Measurements from ENCODE around the gene UBLCP1. TPM values are rescaled to one million over a fixed set of nuclear protein-coding genes. Genes with fewer than 3 reads are reported as not detected.
A peak's percentile ranks its signal among the peaks of the same experiment; 100 is the strongest.

The UBLCP1 gene, protein sequence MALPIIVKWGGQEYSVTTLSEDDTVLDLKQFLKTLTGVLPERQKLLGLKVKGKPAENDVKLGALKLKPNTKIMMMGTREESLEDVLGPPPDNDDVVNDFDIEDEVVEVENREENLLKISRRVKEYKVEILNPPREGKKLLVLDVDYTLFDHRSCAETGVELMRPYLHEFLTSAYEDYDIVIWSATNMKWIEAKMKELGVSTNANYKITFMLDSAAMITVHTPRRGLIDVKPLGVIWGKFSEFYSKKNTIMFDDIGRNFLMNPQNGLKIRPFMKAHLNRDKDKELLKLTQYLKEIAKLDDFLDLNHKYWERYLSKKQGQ
- total RNA-seq: 10 to 100 TPM; 14.9 to 21.1 (median 19.3) TPM

DNA sequence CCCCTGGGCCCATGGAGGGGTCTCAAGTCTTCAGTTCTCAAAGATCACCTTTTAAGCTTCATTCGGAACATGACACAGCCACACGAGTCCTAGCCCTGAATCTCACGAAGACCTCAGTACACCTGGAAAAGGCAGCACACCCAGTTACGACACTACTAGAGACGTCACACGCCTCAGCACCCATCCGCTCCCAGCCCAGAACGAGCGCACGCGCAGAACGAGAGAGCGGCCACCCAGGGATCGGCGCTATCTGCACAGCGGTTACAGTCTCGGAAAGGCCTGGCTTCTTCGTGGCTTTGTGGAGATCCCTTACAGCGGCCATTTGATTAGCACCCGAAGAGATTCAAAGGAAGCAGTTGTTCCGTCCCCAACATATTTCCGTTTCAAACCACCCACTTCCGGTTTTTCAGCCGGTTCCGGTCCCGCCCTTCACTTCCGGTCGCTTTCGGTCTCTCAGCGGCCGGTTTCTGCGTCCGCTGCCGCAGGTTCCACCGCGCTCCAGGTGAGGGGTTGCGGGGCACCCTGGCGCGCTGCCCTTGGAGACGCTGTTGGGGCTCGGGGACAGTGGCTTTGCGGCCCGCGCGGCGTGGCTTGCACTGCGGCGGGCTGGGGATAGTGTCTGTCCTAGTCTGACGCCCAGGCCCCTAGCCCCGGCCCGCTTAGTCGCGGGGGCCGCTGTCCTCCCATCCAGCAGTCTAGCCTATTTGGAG is at the start of gene UBLCP1:
UBLCP1 (plus strand) TSS at position 432 of the 710 bp plus-strand sequence. CDS start 5,626 bp downstream, outside the sequence.
- H3K4me1 ChIP-seq: peaks cover 0 to 15% of the 10 kb centered on the region in 2 donors
- 0 to 1% methylated on average over 17 to 33 of the region's 54 CpGs for WGBS, 2 donors
- no peaks in the 10 kb centered on the region for H3K36me3 ChIP-seq
- no peaks in the 10 kb centered on the region for H3K9me3 ChIP-seq
- peak; percentile 78 to 81 for DNase-seq
- H3K27me3 ChIP-seq: no peaks in the 10 kb centered on the region
- peak within 1 kb of the TSS; percentile 75 to 91 (median 75) for H3K27ac ChIP-seq
- intact Hi-C loops (cut with DNase I): loop anchor here (5.0 kb wide), 1 partner anchor 106 kb away; no protein-coding TSS in a partner anchor
- peak in 1 of 2 donors; percentile 67 for TF ChIP-seq POLR2A (IDR thresholded peaks at IDR 0.05)
- TF ChIP-seq, protein P1, sequence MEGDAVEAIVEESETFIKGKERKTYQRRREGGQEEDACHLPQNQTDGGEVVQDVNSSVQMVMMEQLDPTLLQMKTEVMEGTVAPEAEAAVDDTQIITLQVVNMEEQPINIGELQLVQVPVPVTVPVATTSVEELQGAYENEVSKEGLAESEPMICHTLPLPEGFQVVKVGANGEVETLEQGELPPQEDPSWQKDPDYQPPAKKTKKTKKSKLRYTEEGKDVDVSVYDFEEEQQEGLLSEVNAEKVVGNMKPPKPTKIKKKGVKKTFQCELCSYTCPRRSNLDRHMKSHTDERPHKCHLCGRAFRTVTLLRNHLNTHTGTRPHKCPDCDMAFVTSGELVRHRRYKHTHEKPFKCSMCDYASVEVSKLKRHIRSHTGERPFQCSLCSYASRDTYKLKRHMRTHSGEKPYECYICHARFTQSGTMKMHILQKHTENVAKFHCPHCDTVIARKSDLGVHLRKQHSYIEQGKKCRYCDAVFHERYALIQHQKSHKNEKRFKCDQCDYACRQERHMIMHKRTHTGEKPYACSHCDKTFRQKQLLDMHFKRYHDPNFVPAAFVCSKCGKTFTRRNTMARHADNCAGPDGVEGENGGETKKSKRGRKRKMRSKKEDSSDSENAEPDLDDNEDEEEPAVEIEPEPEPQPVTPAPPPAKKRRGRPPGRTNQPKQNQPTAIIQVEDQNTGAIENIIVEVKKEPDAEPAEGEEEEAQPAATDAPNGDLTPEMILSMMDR (IDR thresholded peaks at IDR 0.05): no peak
- peak within 1 kb of the TSS; percentile 72 to 98 (median 80) for H3K4me3 ChIP-seq (replicated peaks in 1 of 3)

DNA sequence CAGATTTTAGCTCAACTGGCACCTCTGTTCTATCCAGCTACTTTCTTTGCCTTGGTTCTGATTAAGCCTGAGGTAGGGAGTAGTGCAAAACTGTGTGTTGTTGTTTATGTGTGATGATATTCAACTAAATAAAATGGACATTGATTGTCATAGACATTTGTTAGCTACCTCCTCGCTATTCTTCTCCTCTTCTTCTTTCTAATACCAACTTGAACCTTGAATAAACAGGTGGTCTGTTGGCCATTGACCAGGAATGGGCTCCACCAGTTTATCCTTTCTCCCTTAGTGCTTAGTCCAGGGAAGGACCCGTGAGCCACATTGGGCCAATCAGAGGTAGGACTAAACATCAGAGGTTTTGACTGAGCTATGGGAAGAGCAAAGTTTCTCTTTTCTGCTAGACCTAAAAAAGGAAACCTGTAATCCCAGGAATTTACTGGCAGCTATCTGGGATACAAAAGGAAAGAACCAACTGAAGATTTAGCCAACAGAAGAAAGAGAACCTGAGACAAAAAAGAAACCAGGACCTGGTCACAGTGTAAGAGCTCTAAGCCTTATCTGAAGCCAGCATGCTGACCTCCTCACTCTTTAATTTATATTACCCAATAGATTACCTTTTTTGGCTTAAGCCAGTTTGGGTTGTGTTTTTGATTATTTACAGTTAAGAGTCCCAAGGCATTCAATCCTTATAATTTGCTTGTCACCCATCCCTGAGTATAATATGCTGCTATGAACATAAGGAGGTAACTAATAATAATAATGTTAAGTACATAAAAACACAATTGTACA is 48.4 kb upstream of the UBLCP1 start:
- WGBS, 2 donors: 85 to 88% methylated on average over 2 of the region's 2 CpGs
- Histone ChIP-seq H3K9me3 (no peaks in the 10 kb centered on the region), H3K27ac (no peak overlapping the region), H3K4me3 (replicated peaks in 1 of 3) (no peak overlapping the region), H3K4me1 (peaks cover 6 to 15% of the 10 kb centered on the region in 2 donors), H3K27me3 (no peaks in the 10 kb centered on the region), H3K36me3 (no peaks in the 10 kb centered on the region)
- DNase-seq: no peak
- TF ChIP-seq POLR2A (IDR thresholded peaks at IDR 0.05): no peak
- TF ChIP-seq, protein P1 (IDR thresholded peaks at IDR 0.05): no peak
- intact Hi-C loops (cut with DNase I): no loop called here

DNA sequence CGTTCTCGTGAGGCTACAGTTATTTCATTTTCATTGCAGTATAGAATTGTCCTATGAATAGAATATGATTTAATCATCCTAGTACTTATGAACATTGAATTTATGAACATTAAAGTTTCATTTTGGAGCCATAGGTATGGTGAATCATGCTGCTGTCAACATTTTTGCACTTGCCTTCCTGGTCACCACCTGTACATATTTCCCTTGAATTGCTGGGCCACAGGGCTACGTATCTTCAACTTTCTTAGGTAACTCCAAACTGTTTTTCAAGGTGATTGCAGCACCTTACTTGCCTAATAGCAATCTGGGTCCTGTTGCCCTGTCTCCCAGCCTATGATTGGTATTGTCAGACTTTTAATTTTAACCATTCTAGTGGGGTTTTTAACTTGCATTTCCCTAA is 47.2 kb upstream of the UBLCP1 start:
- 96% methylated on average over 3 of the region's 3 CpGs for WGBS, 2 donors

DNA sequence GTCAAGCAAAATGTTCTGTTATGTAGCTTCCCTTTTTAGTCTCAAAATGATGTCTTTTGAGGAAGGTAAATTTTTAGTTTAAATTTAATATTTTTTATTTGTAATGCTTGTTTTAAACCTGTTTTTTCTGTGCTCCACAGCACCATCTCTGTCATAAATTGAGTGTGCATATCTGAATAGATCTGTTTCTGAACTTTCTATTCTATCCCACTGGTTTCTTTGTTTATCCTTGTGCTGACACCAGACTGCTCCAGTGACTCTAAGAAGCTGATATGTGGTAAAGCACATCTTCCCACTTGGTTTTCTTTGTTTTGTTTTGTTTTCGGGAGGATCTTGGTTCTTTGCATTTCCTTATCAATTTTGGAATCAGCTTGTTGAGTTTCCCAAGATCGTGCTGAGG is 46.6 kb upstream of the UBLCP1 start:
- DNase-seq: no peak
- H3K36me3 ChIP-seq: no peaks in the 10 kb centered on the region
- H3K27ac ChIP-seq: no peak overlapping the region
- H3K27me3 ChIP-seq: no peaks in the 10 kb centered on the region
- no peak overlapping the region for H3K4me3 ChIP-seq (replicated peaks in 1 of 3)
- TF ChIP-seq POLR2A (IDR thresholded peaks at IDR 0.05): no peak
- TF ChIP-seq, protein P1 (IDR thresholded peaks at IDR 0.05): no peak
- H3K4me1 ChIP-seq: peaks cover 4 to 6% of the 10 kb centered on the region in 2 donors
- intact Hi-C loops (cut with DNase I): no loop called here
- H3K9me3 ChIP-seq: no peaks in the 10 kb centered on the region
- WGBS, 2 donors: 64 to 67% methylated on average over 2 of the region's 2 CpGs

More for the DNA sequence above, 47.2 kb upstream of the UBLCP1 start:
- intact Hi-C loops (cut with DNase I): no loop called here
- no peaks in the 10 kb centered on the region for H3K9me3 ChIP-seq
- no peak overlapping the region for H3K4me3 ChIP-seq (replicated peaks in 1 of 3)
- no peaks in the 10 kb centered on the region for H3K27me3 ChIP-seq
- TF ChIP-seq, protein P1 (IDR thresholded peaks at IDR 0.05): no peak
- no peak for TF ChIP-seq POLR2A (IDR thresholded peaks at IDR 0.05)
- H3K36me3 ChIP-seq: no peaks in the 10 kb centered on the region
- DNase-seq: no peak
- peaks cover 6 to 10% of the 10 kb centered on the region in 2 donors for H3K4me1 ChIP-seq
- no peak overlapping the region for H3K27ac ChIP-seq

Data from thyroid gland (tissue), 4 donors.